H9 (cell line): ENCODE data around the gene AGPAT2. TPM values are rescaled to one million over a fixed set of nuclear protein-coding genes. Genes with fewer than 3 reads are reported as not detected.

Source experiments
- DNase-seq: peaks from one replicate; pipeline ENCODE4 v3.0.0-alpha.2; 2017
- H2AFZ ChIP-seq: one replicate; pipeline ENCODE4 v1.6.1; 2013; ENCODE audit warnings: mild to moderate bottlenecking, low read length, control low read depth, moderate library complexity
- H2AK5ac ChIP-seq: 2 replicates; pipeline ENCODE4 v1.6.1; 2013; ENCODE audit warnings: low read length, control low read depth, mixed read lengths; ENCODE audit not compliant: insufficient read length
- H2BK120ac ChIP-seq: one replicate; pipeline ENCODE4 v1.6.1; 2013; ENCODE audit warnings: low read depth, mild to moderate bottlenecking, low read length, control low read depth, inconsistent platforms; ENCODE audit not compliant: poor library complexity, severe bottlenecking
- H2BK12ac ChIP-seq: 2 replicates; pipeline ENCODE4 v1.6.1; 2013; ENCODE audit warnings: low read length, control low read depth, mixed read lengths, low read depth; ENCODE audit not compliant: insufficient read length
- H2BK15ac ChIP-seq: 2 replicates; pipeline ENCODE4 v1.6.1; 2013; ENCODE audit warnings: low read depth, low read length, control low read depth
- H2BK20ac ChIP-seq: one replicate; pipeline ENCODE4 v1.6.1; 2013; ENCODE audit warnings: low read depth, mild to moderate bottlenecking, low read length, control low read depth, inconsistent platforms; ENCODE audit not compliant: poor library complexity, severe bottlenecking
- H2BK5ac ChIP-seq: 2 replicates; pipeline ENCODE4 v1.6.1; 2013; ENCODE audit warnings: low read length, control low read depth, mixed read lengths; ENCODE audit not compliant: insufficient read length
- H3K14ac ChIP-seq: 2 replicates; pipeline ENCODE4 v1.6.1; 2013; ENCODE audit warnings: low read length, control low read depth; ENCODE audit not compliant: insufficient read depth
- H3K18ac ChIP-seq: 2 replicates; pipeline ENCODE4 v1.6.1; 2013; ENCODE audit warnings: low read depth, mild to moderate bottlenecking, mixed read lengths, low read length, control low read depth; ENCODE audit not compliant: insufficient read length
- H3K23ac ChIP-seq: 2 replicates; pipeline ENCODE4 v1.6.1; 2013; ENCODE audit warnings: low read length, control low read depth, mixed read lengths, low read depth; ENCODE audit not compliant: insufficient read length
- H3K23me2 ChIP-seq: 2 replicates; pipeline ENCODE4 v1.6.1; 2013; ENCODE audit warnings: low read depth, mild to moderate bottlenecking, mixed read lengths, low read length, control low read depth; ENCODE audit not compliant: insufficient read length, poor library complexity, severe bottlenecking
- H3K27ac ChIP-seq: 2 replicates; pipeline ENCODE4 v1.5.1; 2013; ENCODE audit warnings: low read length, control low read depth, mixed read lengths, low read depth; ENCODE audit not compliant: insufficient read length
- H3K27me3 ChIP-seq: 2 replicates; pipeline ENCODE4 v1.6.1; 2013; ENCODE audit warnings: low read length, control low read depth, inconsistent platforms; ENCODE audit not compliant: insufficient read depth
- H3K4ac ChIP-seq: 2 replicates; pipeline ENCODE4 v1.6.1; 2013; ENCODE audit warnings: low read depth, mild to moderate bottlenecking, control low read depth, inconsistent platforms, low read length, moderate library complexity
- H3K4me1 ChIP-seq: 2 replicates; pipeline ENCODE4 v1.6.1; 2013; ENCODE audit warnings: low read length, control low read depth, inconsistent platforms; ENCODE audit not compliant: insufficient read depth
- H3K4me2 ChIP-seq: 2 replicates; pipeline ENCODE4 v1.6.1; 2013; ENCODE audit warnings: low read length, control low read depth, mixed read lengths; ENCODE audit not compliant: insufficient read length, insufficient read depth
- H3K56ac ChIP-seq: 2 replicates; pipeline ENCODE4 v1.6.1; 2013; ENCODE audit warnings: low read depth, mild to moderate bottlenecking, mixed read lengths, low read length, control low read depth; ENCODE audit not compliant: insufficient read length
- H3K79me1 ChIP-seq: 2 replicates; pipeline ENCODE4 v1.6.1; 2013; ENCODE audit warnings: low read depth, mild to moderate bottlenecking, moderate library complexity, low read length, control low read depth, inconsistent platforms; ENCODE audit not compliant: insufficient read depth, poor library complexity, severe bottlenecking
- H3K79me2 ChIP-seq: 2 replicates; pipeline ENCODE4 v1.6.1; 2013; ENCODE audit warnings: low read length, control low read depth, inconsistent platforms; ENCODE audit not compliant: insufficient read depth
- H3K9ac ChIP-seq: 2 replicates; pipeline ENCODE4 v1.6.1; 2013; ENCODE audit warnings: low read length, control low read depth, mixed read lengths; ENCODE audit not compliant: insufficient read length; ENCODE audit errors: extremely low read depth
- H3K9me3 ChIP-seq: one replicate; pipeline ENCODE4 v1.6.1; 2013; ENCODE audit warnings: low read depth, low read length, inconsistent platforms; ENCODE audit not compliant: control insufficient read depth
- H3T11ph ChIP-seq: one replicate; pipeline ENCODE4 v1.6.1; 2013; ENCODE audit warnings: mild to moderate bottlenecking, low read length, control low read depth, inconsistent platforms
- H4K20me1 ChIP-seq: one replicate; pipeline ENCODE4 v1.6.1; 2013; ENCODE audit not compliant: control insufficient read depth, insufficient read length, insufficient read depth
- H4K5ac ChIP-seq: 2 replicates; pipeline ENCODE4 v1.6.1; 2013; ENCODE audit warnings: low read depth, mild to moderate bottlenecking, mixed read lengths, low read length, control low read depth; ENCODE audit not compliant: insufficient read length
- H4K8ac ChIP-seq: replicated peaks from 2 replicates; pipeline ENCODE4 v1.6.1; 2013; ENCODE audit warnings: low read length, control low read depth, mixed read lengths, low read depth; ENCODE audit not compliant: insufficient read length
- H4K91ac ChIP-seq: 2 replicates; pipeline ENCODE4 v1.6.1; 2013; ENCODE audit warnings: low read depth, mild to moderate bottlenecking, moderate library complexity, mixed read lengths, low read length, control low read depth; ENCODE audit not compliant: insufficient read length
- H3K27ac Mint-ChIP-seq, 3 experiments: 2 replicates in 2 of 3; 3 replicates in 1 of 3; pipeline ENCODE4 v1.8.0; 2020 to 2021; ENCODE audit warnings: mixed read lengths in 3 of 3, mild to moderate bottlenecking in 1 of 3, moderate library complexity in 1 of 3
- H3K27me3 Mint-ChIP-seq: 2 replicates; pipeline ENCODE4 v1.8.0; 2021; ENCODE audit warnings: low read depth, mild to moderate bottlenecking, moderate library complexity, mixed read lengths
- H3K36me3 Mint-ChIP-seq, 3 experiments: 2 replicates in 2 of 3; 3 replicates in 1 of 3; pipeline ENCODE4 v1.8.0; 2020 to 2021; ENCODE audit warnings: low read depth in 3 of 3, mixed read lengths in 3 of 3; ENCODE audit not compliant: insufficient read depth in 1 of 3
- H3K4me1 Mint-ChIP-seq, 2 experiments: 2 replicates each; pipeline ENCODE4 v1.8.0; 2020; ENCODE audit warnings: mixed read lengths in 2 of 2
- H3K4me3 Mint-ChIP-seq, 2 experiments: 2 replicates in 1 of 2; 3 replicates in 1 of 2; pipeline ENCODE4 v1.8.0; 2020 to 2021; ENCODE audit warnings: mild to moderate bottlenecking in 2 of 2, mixed read lengths in 2 of 2, moderate library complexity in 1 of 2
- H3K9me3 Mint-ChIP-seq, 2 experiments: 2 replicates in 1 of 2; 3 replicates in 1 of 2; pipeline ENCODE4 v1.8.0; 2020; ENCODE audit warnings: mild to moderate bottlenecking in 2 of 2, mixed read lengths in 2 of 2, moderate library complexity in 1 of 2
- WGBS: extraction: QIAGEN DNeasy Blood & Tissue Kit; methylation state at CpG from one replicate; pipeline ENCODE4 v1.1.7; 2013; ENCODE audit warnings: missing lambda C conversion rate, low lambda C conversion rate, mixed read lengths; ENCODE audit not compliant: insufficient read length; ENCODE audit errors: extremely low coverage; 5-methylcytosine and 5-hydroxymethylcytosine counted together
- total RNA-seq: library from RNA; stranded (reverse); gene quantifications from 2 replicates; pipeline ENCODE4 v1.2.1, GENCODE V29; 2021
- TF ChIP-seq, protein P1 (sequence below): fragments of 200-600 bp; sonication (generic); conservative IDR thresholded peaks from 3 replicates; pipeline ENCODE4 v1.8.0; 2021; ENCODE audit warnings: antibody characterized with exemption, mild to moderate bottlenecking

AGPAT2 gene
- total RNA-seq, 1 experiment from 2014 or later = 29.7 TPM

DNA sequence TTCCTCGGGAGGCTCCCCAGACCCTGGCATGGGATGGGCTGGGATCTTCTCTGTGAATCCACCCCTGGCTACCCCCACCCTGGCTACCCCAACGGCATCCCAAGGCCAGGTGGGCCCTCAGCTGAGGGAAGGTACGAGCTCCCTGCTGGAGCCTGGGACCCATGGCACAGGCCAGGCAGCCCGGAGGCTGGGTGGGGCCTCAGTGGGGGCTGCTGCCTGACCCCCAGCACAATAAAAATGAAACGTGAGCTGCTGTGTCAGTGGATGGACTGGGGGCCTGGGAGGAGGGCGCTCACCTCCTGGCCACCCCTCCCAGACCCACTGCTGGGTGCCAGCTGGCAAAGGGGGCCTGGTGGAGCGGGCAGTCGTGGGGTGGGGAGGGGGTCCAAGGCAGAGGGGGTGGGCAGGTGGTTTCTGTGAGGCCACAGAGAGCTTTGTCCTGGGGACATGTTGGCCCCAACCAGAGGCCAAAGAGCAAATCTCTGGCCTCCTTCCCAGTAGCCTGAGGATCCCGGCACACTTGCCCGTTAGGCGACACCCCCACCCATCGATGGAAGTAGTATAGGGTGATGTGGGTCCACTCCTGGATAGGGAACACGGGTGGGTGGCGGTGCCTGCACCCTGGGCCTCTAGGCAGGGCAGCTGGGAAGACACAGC, 14.7 kb downstream of the AGPAT2 start:
- H2AFZ ChIP-seq = no peak overlapping the region
- H2BK12ac ChIP-seq = no peak overlapping the region
- H4K5ac ChIP-seq = no peak overlapping the region
- H3K4me2 ChIP-seq = no peak overlapping the region
- no peak overlapping the region for H3K4ac ChIP-seq
- no peaks in the 10 kb centered on the region for H3K4me1 ChIP-seq
- no peak overlapping the region for H3K27ac ChIP-seq
- H3K27me3 ChIP-seq = no peaks in the 10 kb centered on the region
- no peaks in the 10 kb centered on the region for H3K79me2 ChIP-seq
- H3K23ac ChIP-seq = no peak overlapping the region
- H3K36me3 Mint-ChIP-seq = peaks cover 0 to 5% (median 0%) of the 10 kb centered on the region in 3 experiments; a peak in 4 of 7 replicates
- H2BK120ac ChIP-seq = no peak overlapping the region
- no peak overlapping the region for H3K14ac ChIP-seq
- H3K9me3 ChIP-seq = no peaks in the 10 kb centered on the region
- H4K20me1 ChIP-seq = peaks cover 4% of the 10 kb centered on the region
- TF ChIP-seq, protein P1, sequence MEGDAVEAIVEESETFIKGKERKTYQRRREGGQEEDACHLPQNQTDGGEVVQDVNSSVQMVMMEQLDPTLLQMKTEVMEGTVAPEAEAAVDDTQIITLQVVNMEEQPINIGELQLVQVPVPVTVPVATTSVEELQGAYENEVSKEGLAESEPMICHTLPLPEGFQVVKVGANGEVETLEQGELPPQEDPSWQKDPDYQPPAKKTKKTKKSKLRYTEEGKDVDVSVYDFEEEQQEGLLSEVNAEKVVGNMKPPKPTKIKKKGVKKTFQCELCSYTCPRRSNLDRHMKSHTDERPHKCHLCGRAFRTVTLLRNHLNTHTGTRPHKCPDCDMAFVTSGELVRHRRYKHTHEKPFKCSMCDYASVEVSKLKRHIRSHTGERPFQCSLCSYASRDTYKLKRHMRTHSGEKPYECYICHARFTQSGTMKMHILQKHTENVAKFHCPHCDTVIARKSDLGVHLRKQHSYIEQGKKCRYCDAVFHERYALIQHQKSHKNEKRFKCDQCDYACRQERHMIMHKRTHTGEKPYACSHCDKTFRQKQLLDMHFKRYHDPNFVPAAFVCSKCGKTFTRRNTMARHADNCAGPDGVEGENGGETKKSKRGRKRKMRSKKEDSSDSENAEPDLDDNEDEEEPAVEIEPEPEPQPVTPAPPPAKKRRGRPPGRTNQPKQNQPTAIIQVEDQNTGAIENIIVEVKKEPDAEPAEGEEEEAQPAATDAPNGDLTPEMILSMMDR = no peak
- H3K9ac ChIP-seq = no peak overlapping the region
- no peak overlapping the region for H3K18ac ChIP-seq
- no peaks in the 10 kb centered on the region for H3K27me3 Mint-ChIP-seq
- H3K4me3 Mint-ChIP-seq = no peak overlapping the region
- no peak for DNase-seq
- no peaks in the 10 kb centered on the region for H3K79me1 ChIP-seq
- no peak overlapping the region for H4K91ac ChIP-seq
- H3T11ph ChIP-seq = no peak overlapping the region
- H2BK20ac ChIP-seq = no peak overlapping the region
- WGBS = no CpG with 5 or more reads among the region's 14 CpGs
- no peaks in the 10 kb centered on the region for H3K9me3 Mint-ChIP-seq
- H3K23me2 ChIP-seq = no peaks in the 10 kb centered on the region
- no peak overlapping the region for H2BK5ac ChIP-seq
- H2BK15ac ChIP-seq = no peak overlapping the region
- no peak overlapping the region for H3K56ac ChIP-seq
- H3K4me1 Mint-ChIP-seq = peaks cover 2 to 4% of the 10 kb centered on the region in 2 experiments; a peak in 3 of 4 replicates
- no peak overlapping the region for H2AK5ac ChIP-seq
- H3K27ac Mint-ChIP-seq = no peak overlapping the region
- H4K8ac ChIP-seq = no peak overlapping the region
